Fibroblast of the aortic adventitia (primary cell): Measurements from ENCODE around the gene SCAMP4. TPM values are rescaled to one million over a fixed set of nuclear protein-coding genes. Genes with fewer than 3 reads are reported as not detected.

Source experiments
- DNase-seq: peaks from one replicate; pipeline ENCODE4 v3.0.0-alpha.2; 2010; ENCODE audit warnings: low read depth
- H3K4me3 ChIP-seq: 2 replicates; pipeline ENCODE4 v1.5.1; 2011; ENCODE audit warnings: low read depth, mild to moderate bottlenecking, control low read depth, low read length, moderate library complexity
- CTCF ChIP-seq: IDR thresholded peaks from 2 replicates; pipeline ENCODE4 v1.5.1; 2011; ENCODE audit warnings: mild to moderate bottlenecking, low read length, control low read depth, inconsistent platforms; ENCODE audit not compliant: insufficient read depth
- total RNA-seq: library from RNA; depleted of rRNA; stranded (reverse); fragments of >200 nt; gene quantifications from 2 replicates; pipeline ENCODE4 v1.2.3, GENCODE V29; 2012; ENCODE audit warnings: low replicate concordance

Gene SCAMP4
- total RNA-seq, 1 donor = 59.3 TPM

GRCh38 chr19:1901940-1902404, 3.2 kb upstream of the SCAMP4 start:
- DNase-seq = no peak
- H3K4me3 ChIP-seq = no peak overlapping the region
- TF ChIP-seq CTCF = no peak

- DNase-seq = no peak
- no peak for TF ChIP-seq CTCF
- H3K4me3 ChIP-seq = no peak overlapping the region
Measured at GRCh38 chr19:1902923-1903322, 2.3 kb upstream of the SCAMP4 start.

- peak overlapping the region; percentile 22 for H3K4me3 ChIP-seq
- TF ChIP-seq CTCF = no peak
- no peak for DNase-seq
Measured at GRCh38 chr19:1904860-1905109, 414 bp upstream of the SCAMP4 start.

GRCh38 chr19:1905863-1906375, 720 bp downstream of the SCAMP4 start:
- TF ChIP-seq CTCF = no peak
- no peak for DNase-seq
- peak overlapping the region; percentile 70 for H3K4me3 ChIP-seq

- H3K4me3 ChIP-seq = no peak overlapping the region
- no peak for DNase-seq
- no peak for TF ChIP-seq CTCF
Measured at GRCh38 chr19:1906985-1907562, 1.9 kb downstream of the SCAMP4 start.

GRCh38 chr19:1907563-1908363, 2.6 kb downstream of the SCAMP4 start:
- DNase-seq = no peak
- no peak overlapping the region for H3K4me3 ChIP-seq
- TF ChIP-seq CTCF = no peak
